Caco-2 (cell line): ENCODE data around the gene DPCD. TPM values are rescaled to one million over a fixed set of nuclear protein-coding genes. Genes with fewer than 3 reads are reported as not detected.
A peak's percentile ranks its signal among the peaks of the same experiment; 100 is the strongest.
"Not testable (repeated sequence)": the region's sequence is repeated elsewhere in the genome, so short reads cannot be mapped to it uniquely, and the experiment has no call there.

Experiments
- BruUV-seq: library from RNA; stranded (reverse); fragments of 400-500 nt; replicated peaks from 2 replicates; lab custom pipeline; 2021; lab: Mats Ljungman, UMichigan
- CTCF ChIA-PET: fragments of 300-600 bp; sonication (Branson Sonifier 250); formaldehyde crosslinking; loops from one replicate; lab custom pipeline; 2022; ENCODE audit warnings: antibody characterized with exemption; lab: Charles Lee
- POLR2A ChIA-PET: fragments of 300-600 bp; sonication (Branson Sonifier 250); formaldehyde crosslinking; loops from one replicate; lab custom pipeline; 2022; ENCODE audit warnings: antibody characterized with exemption; lab: Charles Lee
- DNase-seq, 2 experiments: peaks; one replicate each; pipeline versions ENCODE4 v3.0.0 to v3.0.0-alpha.2; 2020 to 2022
- H3K27me3 ChIP-seq: replicated peaks from 2 replicates; pipeline ENCODE4 v1.6.0; 2011; ENCODE audit warnings: low read length; ENCODE audit not compliant: control insufficient read depth, insufficient read depth
- H3K36me3 ChIP-seq: 2 replicates; pipeline ENCODE4 v1.5.1; 2011; ENCODE audit warnings: low read length; ENCODE audit not compliant: control insufficient read depth, insufficient read depth
- H3K4me1 ChIP-seq: fragments of 250-450 bp; sonication (Bioruptor Pico); 2 replicates; pipeline ENCODE4 v1.5.1; 2020; ENCODE audit warnings: mild to moderate bottlenecking
- H3K4me3 ChIP-seq: 2 replicates; pipeline ENCODE4 v1.5.1; 2011; ENCODE audit warnings: low read depth, mild to moderate bottlenecking, control low read depth, low read length
- H3K9me3 ChIP-seq: fragments of 250-450 bp; sonication (Bioruptor Pico); 2 replicates; pipeline ENCODE4 v1.5.1; 2020; ENCODE audit warnings: mild to moderate bottlenecking, moderate library complexity
- H3K27ac Mint-ChIP-seq: one replicate; pipeline ENCODE4 v1.8.0; 2022; ENCODE audit warnings: mixed read lengths; ENCODE audit not compliant: unreplicated experiment
- H3K27me3 Mint-ChIP-seq: one replicate; pipeline ENCODE4 v1.8.0; 2022; ENCODE audit warnings: mixed read lengths; ENCODE audit not compliant: insufficient read depth, unreplicated experiment
- H3K36me3 Mint-ChIP-seq: one replicate; pipeline ENCODE4 v1.8.0; 2022; ENCODE audit warnings: mild to moderate bottlenecking, mixed read lengths; ENCODE audit not compliant: insufficient read depth, unreplicated experiment
- H3K4me1 Mint-ChIP-seq: one replicate; pipeline ENCODE4 v1.8.0; 2022; ENCODE audit warnings: low read depth, mixed read lengths; ENCODE audit not compliant: unreplicated experiment
- H3K4me3 Mint-ChIP-seq: one replicate; pipeline ENCODE4 v1.8.0; 2022; ENCODE audit warnings: mild to moderate bottlenecking, moderate library complexity, mixed read lengths; ENCODE audit not compliant: unreplicated experiment
- H3K9me3 Mint-ChIP-seq: one replicate; pipeline ENCODE4 v1.8.0; 2022; ENCODE audit warnings: mixed read lengths; ENCODE audit not compliant: unreplicated experiment
- CTCF ChIP-seq, 2 experiments: fragments of 200-600 bp in 1 of 2; IDR thresholded peaks; 1 replicate in 1 of 2; 2 replicates in 1 of 2; pipeline versions ENCODE4 v1.5.1 to v1.8.0; 2011 to 2022; ENCODE audit warnings: antibody characterized with exemption in 1 of 2, control low read depth in 1 of 2, inconsistent platforms in 1 of 2, low read depth in 1 of 2, low read length in 1 of 2, mild to moderate bottlenecking in 1 of 2, moderate library complexity in 1 of 2; ENCODE audit not compliant: insufficient read depth in 1 of 2, severe bottlenecking in 1 of 2, unreplicated experiment in 1 of 2
- intact Hi-C: fragments of 100-400 bp; cut with micrococcal nuclease; formaldehyde crosslinking; loops from one replicate; pipeline ENCODE4 v1.10.0; 2022; ENCODE audit not compliant: unreplicated experiment
- total RNA-seq: library from RNA; stranded (reverse); gene quantifications from 2 replicates; pipeline ENCODE4 v1.2.3, GENCODE V29; 2022

Gene DPCD
- total RNA-seq, 1 experiment from 2014 or later = 13.1 TPM

DNA sequence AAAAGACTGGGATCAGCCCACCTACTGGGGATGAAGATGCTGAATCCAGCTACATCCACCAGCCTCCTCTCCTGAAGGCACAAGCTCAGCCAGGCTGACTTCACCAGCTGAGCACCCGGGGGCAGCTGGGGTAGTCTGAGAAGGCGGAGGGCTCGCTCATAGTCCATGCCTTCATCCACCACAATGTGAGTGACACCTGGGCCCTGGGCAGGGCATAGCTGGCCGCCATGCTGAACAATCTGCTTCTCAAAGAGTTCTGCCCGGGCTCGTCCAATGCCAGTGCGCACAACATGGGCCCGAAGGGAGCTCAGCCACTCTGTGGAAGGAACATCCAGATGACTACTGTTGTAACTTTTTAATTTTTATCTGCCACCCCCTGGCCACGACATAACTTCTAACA, 2.3 kb upstream of the DPCD start:
- no peak for DNase-seq
- no peak overlapping the region for H3K27ac Mint-ChIP-seq
- peaks cover 14% of the 10 kb centered on the region for H3K36me3 Mint-ChIP-seq
- no peaks in the 10 kb centered on the region for H3K9me3 ChIP-seq
- no peaks in the 10 kb centered on the region for H3K27me3 Mint-ChIP-seq
- H3K4me3 Mint-ChIP-seq = no peak overlapping the region
- intact Hi-C loops = loop anchor here (5.0 kb wide), 1 partner anchor 196 kb away; the partner anchor contains the start of gene NPM3
- TF ChIP-seq CTCF (IDR thresholded peaks at IDR 0.05; ENCODE audit: insufficient read depth in 1 of 2, low read depth in 1 of 2, low read length in 1 of 2, severe bottlenecking in 1 of 2, unreplicated experiment in 1 of 2) = no peak
- peaks cover 2% of the 10 kb centered on the region for H3K36me3 ChIP-seq
- CTCF ChIA-PET = no interaction called here
- no peaks in the 10 kb centered on the region for H3K27me3 ChIP-seq
- H3K4me3 ChIP-seq = no peak overlapping the region
- peaks cover 11% of the 10 kb centered on the region for H3K4me1 Mint-ChIP-seq
- no peaks in the 10 kb centered on the region for H3K4me1 ChIP-seq
- BruUV-seq = no TSS peak
- POLR2A ChIA-PET = no interaction called here
- no peaks in the 10 kb centered on the region for H3K9me3 Mint-ChIP-seq

GRCh38 chr10:101588879-101589278, 758 bp downstream of the DPCD start:
- Mint-ChIP-seq H3K27ac (peak overlapping the region; percentile 94), H3K4me3 (peak overlapping the region; percentile 95), H3K9me3 (no peaks in the 10 kb centered on the region), H3K4me1 (peaks cover 11% of the 10 kb centered on the region), H3K27me3 (no peaks in the 10 kb centered on the region), H3K36me3 (peaks cover 14% of the 10 kb centered on the region)
- ChIA-PET CTCF (interaction anchor here (0.5 to 2.2 kb wide), 2 partner anchors 14 to 325 kb away, joined by 7 to 21 read pairs; no protein-coding TSS in a partner anchor), POLR2A (no interaction called here)
- TF ChIP-seq CTCF (IDR thresholded peaks at IDR 0.05; ENCODE audit: insufficient read depth in 1 of 2, low read depth in 1 of 2, low read length in 1 of 2, severe bottlenecking in 1 of 2, unreplicated experiment in 1 of 2) = no peak
- H3K4me1 ChIP-seq = no peaks in the 10 kb centered on the region
- BruUV-seq = no TSS peak
- no peaks in the 10 kb centered on the region for H3K27me3 ChIP-seq
- peaks cover 2% of the 10 kb centered on the region for H3K36me3 ChIP-seq
- H3K4me3 ChIP-seq = peak overlapping the region; percentile 85
- no peaks in the 10 kb centered on the region for H3K9me3 ChIP-seq
- no peak for DNase-seq
- intact Hi-C loops = loop anchor here (5.0 kb wide), 1 partner anchor 193 kb away; the partner anchor contains the start of gene NPM3

- DNase-seq, H3K27ac Mint-ChIP-seq, POLR2A ChIA-PET, H3K4me3 ChIP-seq, H3K27me3 Mint-ChIP-seq, H3K4me3 Mint-ChIP-seq, H3K36me3 ChIP-seq, BruUV-seq, intact Hi-C loops, H3K27me3 ChIP-seq, H3K4me1 ChIP-seq, H3K36me3 Mint-ChIP-seq, H3K4me1 Mint-ChIP-seq, H3K9me3 Mint-ChIP-seq, H3K9me3 ChIP-seq: not testable (repeated sequence)
- CTCF ChIA-PET = interaction anchor here (1.1 kb wide), 1 partner anchor 9 kb away, joined by 4 read pairs; no protein-coding TSS in a partner anchor
Measured at GRCh38 chr10:101593331-101593730, 5.2 kb downstream of the DPCD start.
